Lung (tissue), 12 donors: ENCODE measurements around the gene CDC123. TPM values are rescaled to one million over a fixed set of nuclear protein-coding genes. Genes with fewer than 3 reads are reported as not detected.
"Not testable (repeated sequence)": the region's sequence is repeated elsewhere in the genome, so short reads cannot be mapped to it uniquely, and the experiment has no call there.

Source experiments
- ATAC-seq: fragments of 200-7000 bp; cut with Tn5 transposase; one replicate; pipeline ENCODE4 v1.9.1; 2020; ENCODE audit warnings: moderate number of reproducible peaks; ENCODE audit not compliant: insufficient read depth, low FRiP score
- DNase-seq, 3 donors: peaks; one replicate each; pipeline ENCODE4 v3.0.0-alpha.2; 2013 to 2017
- H3K27ac ChIP-seq, 2 donors: one replicate each; pipeline ENCODE4 v1.5.1; 2013; ENCODE audit warnings: mild to moderate bottlenecking in 2 of 2, moderate library complexity in 2 of 2, control low read depth in 1 of 2, inconsistent platforms in 1 of 2, low read depth in 1 of 2, low read length in 1 of 2
- H3K27me3 ChIP-seq, 3 donors: one replicate each; pipeline ENCODE4 v1.5.1; 2013; ENCODE audit warnings: low read length in 2 of 3; ENCODE audit not compliant: control insufficient read depth in 3 of 3, insufficient read depth in 3 of 3
- H3K36me3 ChIP-seq, 4 donors: one replicate each; pipeline ENCODE4 v1.5.1; 2013; ENCODE audit warnings: low read length in 4 of 4, mild to moderate bottlenecking in 1 of 4, moderate library complexity in 1 of 4; ENCODE audit not compliant: control insufficient read depth in 4 of 4, insufficient read depth in 4 of 4
- H3K4me1 ChIP-seq, 5 donors: one replicate each; pipeline ENCODE4 v1.5.1; 2013; ENCODE audit warnings: low read length in 5 of 5, mild to moderate bottlenecking in 2 of 5, moderate library complexity in 1 of 5; ENCODE audit not compliant: control insufficient read depth in 5 of 5, insufficient read depth in 5 of 5
- H3K4me3 ChIP-seq: one replicate; pipeline ENCODE4 v1.5.1; 2013; ENCODE audit warnings: mild to moderate bottlenecking, control low read depth, moderate library complexity
- H3K9ac ChIP-seq, 2 donors: one replicate each; pipeline ENCODE4 v1.5.1; 2013; ENCODE audit warnings: low read length in 2 of 2, control low read depth in 1 of 2; ENCODE audit not compliant: insufficient read depth in 1 of 2
- H3K9me3 ChIP-seq, 4 donors: one replicate each; pipeline ENCODE4 v1.5.1; 2013; ENCODE audit warnings: low read length in 3 of 4, mild to moderate bottlenecking in 1 of 4, moderate library complexity in 1 of 4; ENCODE audit not compliant: control insufficient read depth in 4 of 4, insufficient read depth in 3 of 4
- WGBS, 2 donors: extraction: QIAGEN DNeasy Blood & Tissue Kit; methylation state at CpG; one replicate each; pipeline ENCODE4 v1.1.7; 2013; 5-methylcytosine and 5-hydroxymethylcytosine counted together
- polyA plus RNA-seq, 2 donors: library from polyadenylated mRNA; stranded (reverse); fragments of 200-250 nt; gene quantifications; one replicate each; pipeline ENCODE4 v1.2.1, GENCODE V29; 2013
- total RNA-seq, 2 donors: library from RNA; depleted of rRNA in 1 of 2; stranded (reverse); fragments of >200 nt in 1 of 2; gene quantifications; one replicate each; pipeline ENCODE4 v1.2.1, GENCODE V29; 2014 to 2021
- TF ChIP-seq, protein P1 (sequence below): IDR thresholded peaks from 2 replicates; pipeline ENCODE4 v1.5.1; 2012; ENCODE audit warnings: mild to moderate bottlenecking; ENCODE audit errors: control extremely low read depth, extremely low read depth
- donor health status: control.
- donor health status: control.
- donor health status: Bipolar disorder and iron deficiency.
- donor health status: healthy.
- donor health status: DM: yes; HTN: yes; CAD: no.

Gene CDC123
- total and polyA plus RNA-seq, 4 donors, result 25.8 to 74.8 (median 54.4) TPM

DNA sequence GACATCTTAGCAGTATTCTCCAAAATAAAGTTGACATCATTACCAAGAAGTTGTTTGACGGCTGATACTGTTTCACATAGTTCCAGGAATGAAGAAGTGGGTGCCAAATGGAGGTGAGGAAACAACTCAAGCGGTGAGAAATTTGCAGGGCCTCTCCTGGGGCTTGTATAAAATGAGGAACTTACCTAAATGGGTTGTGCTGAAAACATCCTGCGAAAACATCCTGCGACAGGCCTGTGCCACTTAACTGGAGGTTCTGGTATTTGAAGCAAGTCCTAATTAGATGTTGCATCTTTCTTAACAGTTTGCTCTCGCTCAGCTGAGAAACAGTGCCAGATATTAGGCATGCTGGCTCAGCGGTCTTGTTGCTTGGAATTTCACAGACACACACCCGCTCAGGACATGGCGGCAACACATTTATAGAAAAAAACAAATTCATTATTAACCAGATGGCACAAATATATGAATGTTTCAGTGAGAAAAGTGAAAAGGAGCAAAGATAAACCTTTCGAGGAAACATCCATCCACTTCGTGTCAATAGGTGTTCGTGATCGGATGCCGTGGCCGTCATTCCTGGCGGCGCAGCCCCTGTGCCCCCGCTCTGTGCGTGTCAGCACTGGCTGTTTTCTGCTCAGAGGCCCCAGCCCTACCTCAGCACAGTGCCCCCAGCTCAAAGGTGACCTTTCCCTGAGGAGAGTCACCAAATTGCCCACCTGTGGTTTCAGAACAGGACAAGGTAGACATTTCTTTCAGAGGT lies 48.1 kb downstream of the CDC123 start:
- DNase-seq, result no peak
- H3K27ac ChIP-seq, result no peak overlapping the region
- TF ChIP-seq, protein P1, sequence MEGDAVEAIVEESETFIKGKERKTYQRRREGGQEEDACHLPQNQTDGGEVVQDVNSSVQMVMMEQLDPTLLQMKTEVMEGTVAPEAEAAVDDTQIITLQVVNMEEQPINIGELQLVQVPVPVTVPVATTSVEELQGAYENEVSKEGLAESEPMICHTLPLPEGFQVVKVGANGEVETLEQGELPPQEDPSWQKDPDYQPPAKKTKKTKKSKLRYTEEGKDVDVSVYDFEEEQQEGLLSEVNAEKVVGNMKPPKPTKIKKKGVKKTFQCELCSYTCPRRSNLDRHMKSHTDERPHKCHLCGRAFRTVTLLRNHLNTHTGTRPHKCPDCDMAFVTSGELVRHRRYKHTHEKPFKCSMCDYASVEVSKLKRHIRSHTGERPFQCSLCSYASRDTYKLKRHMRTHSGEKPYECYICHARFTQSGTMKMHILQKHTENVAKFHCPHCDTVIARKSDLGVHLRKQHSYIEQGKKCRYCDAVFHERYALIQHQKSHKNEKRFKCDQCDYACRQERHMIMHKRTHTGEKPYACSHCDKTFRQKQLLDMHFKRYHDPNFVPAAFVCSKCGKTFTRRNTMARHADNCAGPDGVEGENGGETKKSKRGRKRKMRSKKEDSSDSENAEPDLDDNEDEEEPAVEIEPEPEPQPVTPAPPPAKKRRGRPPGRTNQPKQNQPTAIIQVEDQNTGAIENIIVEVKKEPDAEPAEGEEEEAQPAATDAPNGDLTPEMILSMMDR, result no peak

DNA sequence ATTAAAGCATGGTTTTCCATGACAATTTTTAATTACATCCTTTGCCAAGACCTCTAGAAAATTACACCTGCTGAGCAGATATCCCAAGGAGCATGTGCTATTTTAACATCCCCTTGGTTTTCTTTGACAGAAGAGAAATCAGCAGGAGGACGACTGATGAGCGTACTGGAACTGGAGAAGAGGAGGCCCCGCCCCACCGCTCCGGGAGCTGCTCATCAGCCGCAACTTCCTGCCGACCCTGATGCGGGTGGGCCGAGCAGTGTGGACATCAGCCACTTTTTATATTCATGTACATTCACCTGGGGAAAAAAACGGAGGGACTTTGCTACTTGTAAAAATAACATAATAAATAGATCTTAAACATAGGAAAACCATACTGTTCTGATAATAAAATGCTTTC lies 54.2 kb downstream of the CDC123 start:
- Histone ChIP-seq H3K9me3 (peaks cover 0 to 2% (median 0%) of the 10 kb centered on the region in 4 donors), H3K27me3 (no peaks in the 10 kb centered on the region), H3K36me3 (peaks cover 9 to 20% (median 16%) of the 10 kb centered on the region in 4 donors), H3K4me1 (peaks cover 0 to 2% (median 0%) of the 10 kb centered on the region in 5 donors), H3K27ac (no peak overlapping the region), H3K4me3 (no peak overlapping the region), H3K9ac (no peak overlapping the region)
- TF ChIP-seq, protein P1, result no peak
- DNase-seq (no peak), ATAC-seq (no peak)
- 79 to 94% methylated on average over 10 of the region's 10 CpGs for WGBS, 2 donors

More for the DNA sequence above, 48.1 kb downstream of the CDC123 start:
- Histone ChIP-seq H3K4me3 (no peak overlapping the region), H3K9ac (no peak overlapping the region), H3K9me3 (no peaks in the 10 kb centered on the region), H3K36me3 (peaks cover 7 to 17% (median 13%) of the 10 kb centered on the region in 4 donors), H3K27me3 (no peaks in the 10 kb centered on the region), H3K4me1 (peaks cover 0 to 2% (median 0%) of the 10 kb centered on the region in 5 donors)
- ATAC-seq, result no peak
- WGBS, 2 donors, result 70 to 86% methylated on average over 18 of the region's 18 CpGs

DNA sequence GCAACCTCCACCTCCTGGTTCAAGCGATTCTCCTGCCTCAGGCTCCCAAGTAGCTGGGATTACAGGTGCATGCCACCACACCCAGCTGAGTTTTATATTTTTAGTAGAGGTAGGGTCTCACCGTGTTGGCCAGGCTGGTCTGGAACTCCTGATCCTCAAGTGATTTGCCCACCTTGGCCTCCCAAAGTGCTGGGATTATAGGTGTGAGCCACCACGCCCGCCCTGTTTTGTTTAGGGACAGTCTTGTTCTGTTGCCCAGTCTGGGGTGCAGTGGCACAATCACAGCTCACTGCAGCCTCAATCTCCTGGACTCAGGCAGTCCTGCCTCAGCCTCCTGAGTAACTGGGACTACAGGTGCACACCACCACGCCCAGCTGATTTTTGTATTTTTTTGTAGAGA lies 54.7 kb downstream of the CDC123 start:
- H3K9ac ChIP-seq, H3K27me3 ChIP-seq, H3K9me3 ChIP-seq, ATAC-seq, H3K4me3 ChIP-seq, H3K27ac ChIP-seq, DNase-seq, H3K4me1 ChIP-seq: not testable (repeated sequence)
- peaks cover 9 to 18% (median 16%) of the 10 kb centered on the region in 4 donors for H3K36me3 ChIP-seq
- 96 to 98% methylated on average over 5 of the region's 5 CpGs for WGBS, 2 donors

DNA sequence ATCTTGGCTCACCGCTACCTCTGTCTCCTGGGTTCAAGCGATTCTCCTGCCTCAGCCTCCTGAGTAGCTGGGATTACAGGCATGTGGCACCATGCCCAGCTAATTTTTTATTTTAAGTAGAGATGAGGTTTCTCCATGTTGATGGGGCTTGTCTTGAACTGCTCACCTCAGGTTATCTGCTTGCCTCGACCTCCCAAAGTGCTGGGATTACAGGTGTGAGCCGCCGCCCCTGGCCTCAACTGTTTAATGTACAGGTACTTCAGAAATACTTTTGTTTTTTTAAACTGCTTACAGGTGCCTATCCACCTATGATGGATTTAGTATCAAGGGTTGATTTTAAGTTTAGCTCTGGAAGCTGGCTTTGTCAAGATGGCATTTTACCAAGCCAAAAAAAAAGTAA lies 55.6 kb downstream of the CDC123 start:
- peaks cover 0 to 2% (median 0%) of the 10 kb centered on the region in 5 donors for H3K4me1 ChIP-seq
- ATAC-seq (no peak), DNase-seq (no peak)
- TF ChIP-seq, protein P1, result no peak
- no peak overlapping the region for H3K27ac ChIP-seq
- H3K36me3 ChIP-seq, result peaks cover 7 to 13% (median 10%) of the 10 kb centered on the region in 4 donors
- H3K9ac ChIP-seq, result no peak overlapping the region
- WGBS, 2 donors, result 95 to 98% methylated on average over 5 of the region's 5 CpGs
- no peaks in the 10 kb centered on the region for H3K27me3 ChIP-seq
- H3K9me3 ChIP-seq, result peaks cover 0 to 2% (median 0%) of the 10 kb centered on the region in 4 donors
- no peak overlapping the region for H3K4me3 ChIP-seq
